ENCODE measurements around the gene ANKRD12.

ANKRD12 gene

GRCh38 chr18:9094307-9095226 lies 42.0 kb upstream of the ANKRD12 start:
- Histone ChIP-seq H3K9ac (no peak overlapping the region), H3K27me3 (no peaks in the 10 kb centered on the region), H3K4me2 (peak overlapping the region in 4 of 11 experiments; percentile 48 to 78 (median 62); a peak in 7 of 22 replicates), H3K4me3 (no peak overlapping the region), H3K36me3 (no peaks in the 10 kb centered on the region), H3K27ac (peak overlapping the region in 1 of 11 experiments; percentile 30; a peak in 2 of 22 replicates), H4K20me1 (no peaks in the 10 kb centered on the region), H3K4me1 (peaks cover 0 to 40% (median 6%) of the 10 kb centered on the region in 10 experiments; a peak in 10 of 20 replicates), H3K9me3 (replicated peaks in 1 of 11) (no peaks in the 10 kb centered on the region)
- no peak for TF ChIP-seq Cebpa-rat (IDR thresholded peaks at IDR 0.05)

- Histone ChIP-seq H3K9me3 (replicated peaks in 1 of 11) (no peaks in the 10 kb centered on the region), H3K4me3 (no peak overlapping the region), H3K4me1 (peaks cover 0 to 41% (median 6%) of the 10 kb centered on the region in 10 experiments; a peak in 10 of 20 replicates), H4K20me1 (no peaks in the 10 kb centered on the region), H3K27me3 (no peaks in the 10 kb centered on the region), H3K4me2 (peak overlapping the region in 6 of 11 experiments; percentile 8 to 78 (median 52); a peak in 8 of 22 replicates), H3K36me3 (no peaks in the 10 kb centered on the region), H3K9ac (0 out of 22 replicates have a peak overlapping the region, but pooled peaks of 1 of the 11 experiments have one; percentile 3), H3K27ac (peak overlapping the region in 1 of 11 experiments; percentile 30; a peak in 3 of 22 replicates)
- no peak for TF ChIP-seq Cebpa-rat (IDR thresholded peaks at IDR 0.05)
These were observed 41.1 kb upstream of the ANKRD12 start for GRCh38 chr18:9095297-9096006.

GRCh38 chr18:9096007-9096371 lies 40.6 kb upstream of the ANKRD12 start:
- Histone ChIP-seq H3K27me3 (no peaks in the 10 kb centered on the region), H3K4me2 (peak overlapping the region in 3 of 11 experiments; percentile 56 to 78 (median 67); a peak in 5 of 22 replicates), H3K4me3 (no peak overlapping the region), H3K27ac (no peak overlapping the region), H3K4me1 (peaks cover 0 to 41% (median 6%) of the 10 kb centered on the region in 10 experiments; a peak in 10 of 20 replicates), H3K9ac (no peak overlapping the region), H3K9me3 (replicated peaks in 1 of 11) (no peaks in the 10 kb centered on the region), H3K36me3 (no peaks in the 10 kb centered on the region), H4K20me1 (no peaks in the 10 kb centered on the region)
- no peak for TF ChIP-seq Cebpa-rat (IDR thresholded peaks at IDR 0.05)

- H3K36me3 ChIP-seq: no peaks in the 10 kb centered on the region
- H3K4me1 ChIP-seq: peaks cover 5 to 44% (median 11%) of the 10 kb centered on the region in 10 experiments; a peak in 15 of 20 replicates
- H4K20me1 ChIP-seq: no peaks in the 10 kb centered on the region
- H3K27me3 ChIP-seq: no peaks in the 10 kb centered on the region
- H3K4me2 ChIP-seq: no peak overlapping the region
- no peak overlapping the region for H3K4me3 ChIP-seq
- H3K27ac ChIP-seq: no peak overlapping the region
- no peak for TF ChIP-seq Cebpa-rat (IDR thresholded peaks at IDR 0.05)
- H3K9me3 ChIP-seq (replicated peaks in 1 of 11): no peaks in the 10 kb centered on the region
- H3K9ac ChIP-seq: no peak overlapping the region
These were observed 39.9 kb upstream of the ANKRD12 start for GRCh38 chr18:9096685-9097084.

GRCh38 chr18:9097349-9097748 lies 39.2 kb upstream of the ANKRD12 start:
- Histone ChIP-seq H3K27me3 (no peaks in the 10 kb centered on the region), H3K27ac (no peak overlapping the region), H3K9me3 (replicated peaks in 1 of 11) (no peaks in the 10 kb centered on the region), H3K4me1 (peaks cover 6 to 39% (median 12%) of the 10 kb centered on the region in 10 experiments; a peak in 15 of 20 replicates), H3K9ac (no peak overlapping the region), H3K4me2 (no peak overlapping the region), H4K20me1 (no peaks in the 10 kb centered on the region), H3K36me3 (no peaks in the 10 kb centered on the region), H3K4me3 (no peak overlapping the region)
- TF ChIP-seq Cebpa-rat (IDR thresholded peaks at IDR 0.05): no peak

- peaks cover 18 to 28% (median 24%) of the 10 kb centered on the region in 11 experiments for H4K20me1 ChIP-seq
- TF ChIP-seq Cebpa-rat (IDR thresholded peaks at IDR 0.05): no peak
- 0 out of 22 replicates have a peak overlapping the region, but pooled peaks of 1 of the 11 experiments have one; percentile 91 for H3K9ac ChIP-seq
- H3K27me3 ChIP-seq: no peaks in the 10 kb centered on the region
- H3K4me2 ChIP-seq: peak overlapping the region in 4 of 11 experiments; percentile 72 to 87 (median 77); a peak in 5 of 22 replicates
- H3K9me3 ChIP-seq (replicated peaks in 1 of 11): no peaks in the 10 kb centered on the region
- peaks cover 0 to 12% (median 4%) of the 10 kb centered on the region in 11 experiments; a peak in 8 of 22 replicates for H3K36me3 ChIP-seq
- peaks cover 22 to 35% (median 26%) of the 10 kb centered on the region in 10 experiments for H3K4me1 ChIP-seq
- no peak overlapping the region for H3K4me3 ChIP-seq
- peak overlapping the region in 2 of 11 experiments; percentile 90; a peak in 3 of 22 replicates for H3K27ac ChIP-seq
These were observed 35.8 kb upstream of the ANKRD12 start for GRCh38 chr18:9100796-9101195.

DNA sequence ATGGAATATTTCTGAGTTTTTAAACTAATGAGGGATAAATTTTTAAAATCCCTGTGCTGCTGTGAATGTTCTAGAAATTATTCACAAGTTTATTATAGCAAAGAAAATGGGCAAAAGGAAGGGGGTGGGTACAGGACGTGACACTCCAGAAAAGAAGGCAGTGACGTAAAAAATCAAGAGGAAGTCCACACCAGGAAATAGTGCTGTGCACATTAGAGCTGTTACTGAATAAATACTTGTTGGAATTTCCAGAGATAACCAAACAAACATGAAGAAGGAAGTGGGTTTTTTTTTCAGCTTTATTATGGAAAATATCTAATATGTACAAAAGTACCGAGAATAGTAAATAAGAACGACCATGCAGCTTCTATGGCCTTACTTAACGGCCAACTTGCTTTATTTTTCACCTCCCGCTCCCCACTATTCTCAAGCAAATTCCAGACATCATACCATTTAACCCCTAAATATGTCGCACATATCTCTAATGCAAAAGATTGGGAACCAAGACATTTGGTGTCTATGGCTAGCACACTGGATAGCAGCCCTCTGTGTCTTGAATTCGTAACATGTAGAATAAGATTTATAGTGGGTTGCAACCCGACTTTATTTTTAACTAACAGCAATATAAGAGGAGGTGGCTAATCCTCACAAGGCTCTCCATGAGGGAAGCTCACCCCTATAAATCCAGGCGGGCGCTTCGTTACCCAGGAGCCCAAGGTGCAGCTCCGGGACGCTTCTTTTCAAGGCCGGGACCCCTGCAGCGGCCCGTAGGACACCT lies 34.7 kb upstream of the ANKRD12 start:
- Histone ChIP-seq H3K27ac (peak overlapping the region; percentile 88 to 96 (median 94)), H3K4me2 (peak overlapping the region; percentile 72 to 87 (median 80)), H3K4me3 (peak overlapping the region; percentile 70 to 86 (median 77)), H3K27me3 (no peaks in the 10 kb centered on the region), H3K4me1 (peaks cover 32 to 44% (median 37%) of the 10 kb centered on the region in 10 experiments), H3K9me3 (replicated peaks in 1 of 11) (no peaks in the 10 kb centered on the region), H3K36me3 (peaks cover 0 to 23% (median 9%) of the 10 kb centered on the region in 11 experiments; a peak in 8 of 22 replicates), H3K9ac (peak overlapping the region; percentile 89 to 96 (median 94)), H4K20me1 (peaks cover 29 to 40% (median 35%) of the 10 kb centered on the region in 11 experiments)
- no peak for TF ChIP-seq Cebpa-rat (IDR thresholded peaks at IDR 0.05)
